GM12878 (cell line): Measurements from ENCODE around the gene TC2N.

Experiments used
- EP300 ChIP-seq, 2 experiments: fragments of 150-350 bp in 1 of 2; IDR thresholded peaks; 2 replicates each; pipeline ENCODE4 v1.6.1; 2011 to 2012; ENCODE audit warnings: low read depth in 2 of 2, low read length in 2 of 2, borderline replicate concordance in 1 of 2, improper control_type of control experiment in 1 of 2, inconsistent platforms in 1 of 2; ENCODE audit not compliant: control insufficient read depth in 1 of 2
- RFX5 ChIP-seq: IDR thresholded peaks from 2 replicates; pipeline ENCODE4 v1.6.1; 2011; ENCODE audit warnings: low read depth, low read length, improper control_type of control experiment
- SUPT20H ChIP-seq: IDR thresholded peaks from 2 replicates; pipeline ENCODE4 v1.6.1; 2011; ENCODE audit warnings: low read depth, mild to moderate bottlenecking, low read length, moderate library complexity, borderline replicate concordance; ENCODE audit not compliant: control insufficient read depth
- TAF1 ChIP-seq: IDR thresholded peaks from 2 replicates; pipeline ENCODE4 v1.6.1; 2011; ENCODE audit warnings: mild to moderate bottlenecking, low read depth, low read length, borderline replicate concordance
- TF ChIP-seq, protein P1 (sequence below), 3 experiments: IDR thresholded peaks in 2 of 3; conservative IDR thresholded peaks in 1 of 3; 2 replicates each; pipeline ENCODE4 v1.5.1; 2011; ENCODE audit warnings: low read depth in 3 of 3, low read length in 3 of 3, mild to moderate bottlenecking in 3 of 3, control low read depth in 2 of 3, moderate library complexity in 2 of 3, inconsistent platforms in 1 of 3, mixed read lengths in 1 of 3; ENCODE audit not compliant: control insufficient read depth in 2 of 3, insufficient read depth in 1 of 3; ENCODE audit errors: extremely low read depth in 1 of 3

DNA sequence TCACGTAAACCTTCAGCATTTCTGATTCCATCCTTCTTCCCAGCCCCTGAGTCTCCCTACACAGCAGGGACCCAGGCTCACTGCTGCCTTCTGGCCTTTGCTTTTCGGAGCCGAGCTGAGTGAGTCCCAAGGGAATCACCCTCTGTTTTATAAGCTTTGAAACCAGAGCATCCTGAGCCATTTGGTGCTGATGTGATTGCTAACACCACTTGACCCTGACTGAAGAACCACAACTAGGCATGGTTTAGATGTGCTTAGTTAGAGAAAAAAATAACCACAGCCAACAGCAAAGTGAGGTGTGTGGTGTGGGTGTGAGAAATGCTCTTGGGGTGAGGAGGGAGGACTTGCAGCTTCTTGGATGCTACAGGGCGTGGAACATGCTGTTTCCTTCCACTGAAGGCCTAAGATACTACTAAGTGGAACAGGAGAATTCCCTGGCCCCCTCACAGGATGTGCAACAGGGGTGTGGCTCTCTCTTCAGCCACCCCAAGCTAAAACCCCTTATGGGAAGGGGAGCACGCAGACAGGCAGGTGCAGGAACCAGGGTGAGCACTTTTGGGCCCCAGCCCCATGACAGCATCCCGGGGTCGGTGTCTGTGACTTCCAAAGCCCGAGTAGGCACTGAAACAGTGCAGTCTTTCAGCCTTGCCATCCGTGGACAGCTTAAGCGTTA lies at the start of gene TC2N:
- TF ChIP-seq EP300 (IDR thresholded peaks at IDR 0.05; ENCODE audit: borderline replicate concordance in 1 of 2, control insufficient read depth in 1 of 2, low read depth in 2 of 2, low read length in 2 of 2) (no peak), TAF1 (no peak), SUPT20H (no peak), RFX5 (no peak)
- TF ChIP-seq, protein P1, sequence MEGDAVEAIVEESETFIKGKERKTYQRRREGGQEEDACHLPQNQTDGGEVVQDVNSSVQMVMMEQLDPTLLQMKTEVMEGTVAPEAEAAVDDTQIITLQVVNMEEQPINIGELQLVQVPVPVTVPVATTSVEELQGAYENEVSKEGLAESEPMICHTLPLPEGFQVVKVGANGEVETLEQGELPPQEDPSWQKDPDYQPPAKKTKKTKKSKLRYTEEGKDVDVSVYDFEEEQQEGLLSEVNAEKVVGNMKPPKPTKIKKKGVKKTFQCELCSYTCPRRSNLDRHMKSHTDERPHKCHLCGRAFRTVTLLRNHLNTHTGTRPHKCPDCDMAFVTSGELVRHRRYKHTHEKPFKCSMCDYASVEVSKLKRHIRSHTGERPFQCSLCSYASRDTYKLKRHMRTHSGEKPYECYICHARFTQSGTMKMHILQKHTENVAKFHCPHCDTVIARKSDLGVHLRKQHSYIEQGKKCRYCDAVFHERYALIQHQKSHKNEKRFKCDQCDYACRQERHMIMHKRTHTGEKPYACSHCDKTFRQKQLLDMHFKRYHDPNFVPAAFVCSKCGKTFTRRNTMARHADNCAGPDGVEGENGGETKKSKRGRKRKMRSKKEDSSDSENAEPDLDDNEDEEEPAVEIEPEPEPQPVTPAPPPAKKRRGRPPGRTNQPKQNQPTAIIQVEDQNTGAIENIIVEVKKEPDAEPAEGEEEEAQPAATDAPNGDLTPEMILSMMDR (IDR thresholded peaks at IDR 0.05 in 2 of 3, conservative IDR thresholded peaks at IDR 0.05 in 1 of 3; ENCODE audit: control insufficient read depth in 2 of 3, extremely low read depth in 1 of 3, insufficient read depth in 1 of 3, low read depth in 3 of 3, low read length in 3 of 3), result no peak
